ENCODE results near the gene ZHX3.

GRCh38 chr20:41174782-41175181 is 142.7 kb downstream of the ZHX3 start:
- TF ChIP-seq CTCF (conservative IDR thresholded peaks at IDR 0.05 in 1 of 2, IDR thresholded peaks at IDR 0.05 in 1 of 2; ENCODE audit: low read depth in 1 of 2, low read length in 2 of 2) = no peak
- no peak for TF ChIP-seq EZH2 (IDR thresholded peaks at IDR 0.05; ENCODE audit: low read length, missing control alignments)
